Epithelial cell of prostate (primary cell): ENCODE data around the gene ABTB2.

Experiments used
- DNase-seq: peaks from one replicate; pipeline ENCODE4 v3.0.0-alpha.2; 2011; ENCODE audit warnings: low read depth, low spot score
- H3K27ac ChIP-seq: fragments of 450-650 bp; 2 replicates; pipeline ENCODE4 v1.5.1; 2017; ENCODE audit warnings: mild to moderate bottlenecking

Gene ABTB2

DNA sequence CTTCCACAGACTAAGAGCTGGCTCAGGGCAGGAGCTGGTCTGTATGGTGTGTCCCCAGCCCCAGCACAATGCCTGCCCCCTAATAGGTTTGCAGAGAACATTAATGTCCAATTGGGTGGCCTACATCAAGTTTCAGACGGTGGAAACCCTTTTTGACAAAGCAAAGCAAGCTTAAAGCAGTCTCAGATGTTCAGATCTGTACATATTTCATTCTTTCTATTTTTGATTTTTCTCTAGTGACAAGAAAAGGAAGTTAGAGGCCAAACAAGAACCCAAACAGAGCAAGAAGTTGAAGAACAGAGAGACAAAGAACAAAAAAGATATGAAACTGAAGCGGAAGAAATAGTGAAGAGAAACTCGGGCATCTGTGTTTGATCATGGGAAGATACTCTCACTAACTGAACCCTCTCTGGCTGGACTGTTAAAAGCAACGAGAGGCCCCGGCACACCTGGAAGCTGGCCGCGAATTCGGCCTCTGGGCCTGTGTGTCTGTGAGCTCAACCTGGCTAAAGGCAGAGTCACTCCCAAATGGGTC, 211.9 kb downstream of the ABTB2 start:
- no peak for DNase-seq
- no peak overlapping the region for H3K27ac ChIP-seq

DNA sequence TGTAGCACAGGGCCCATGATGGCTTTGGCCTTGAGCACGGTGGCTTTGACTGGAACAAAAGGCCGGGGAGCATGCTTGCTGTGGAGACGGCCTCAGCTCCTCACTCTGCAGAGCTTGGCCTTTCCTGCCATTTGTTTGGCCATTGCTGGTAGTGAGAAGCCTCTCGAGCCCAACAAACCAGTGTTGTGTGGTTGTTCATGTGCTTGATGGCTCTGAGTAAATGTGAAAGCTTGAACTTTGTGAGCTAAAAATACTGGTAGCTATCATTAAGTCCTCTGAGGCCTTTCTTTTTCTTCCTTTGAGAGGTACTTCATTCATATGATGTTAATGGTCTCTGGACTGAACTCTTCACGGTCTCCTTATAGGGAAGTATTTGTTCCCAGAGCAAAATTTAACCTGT, 212.7 kb downstream of the ABTB2 start:
- H3K27ac ChIP-seq, result no peak overlapping the region
- DNase-seq, result no peak

DNA sequence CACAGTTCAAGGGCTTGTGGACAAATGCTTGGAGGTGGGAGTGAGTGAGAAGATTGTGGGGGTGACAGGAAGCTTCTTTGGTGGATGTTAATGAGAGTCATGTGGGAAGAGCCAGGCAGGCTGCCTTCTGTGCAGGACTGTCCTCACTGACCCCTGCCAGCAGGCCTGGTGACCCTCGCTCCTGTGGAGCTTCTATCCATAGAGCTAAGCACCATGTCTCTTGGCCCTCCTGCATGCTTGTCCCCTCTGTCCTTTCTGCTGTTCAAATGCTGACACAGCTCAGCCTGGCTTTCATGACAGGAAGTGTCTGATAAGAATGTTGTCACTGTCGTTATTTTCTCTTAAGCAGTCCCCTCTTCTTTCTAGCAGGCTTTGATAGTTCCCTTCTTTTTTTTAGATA, 214.8 kb downstream of the ABTB2 start:
- H3K27ac ChIP-seq, result no peak overlapping the region
- no peak for DNase-seq

DNA sequence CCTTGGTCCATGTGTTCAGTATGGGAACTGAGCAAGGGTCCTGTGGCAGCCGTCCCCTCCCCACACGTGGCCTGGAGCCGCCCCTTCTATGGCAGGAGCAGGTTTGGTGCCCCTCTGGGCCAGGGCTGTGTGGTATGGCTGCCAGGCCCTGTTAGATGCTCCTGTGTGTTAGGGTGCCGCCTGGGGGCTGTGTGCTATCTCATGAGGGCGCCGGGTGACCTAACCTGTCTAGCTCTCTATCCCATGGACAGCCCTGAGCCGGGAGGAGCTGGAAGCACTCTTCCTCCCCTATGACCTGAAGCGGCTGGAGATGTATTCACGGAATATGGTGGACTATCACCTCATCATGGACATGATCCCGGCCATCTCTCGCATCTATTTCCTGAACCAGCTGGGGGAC, 217.7 kb downstream of the ABTB2 start:
- no peak overlapping the region for H3K27ac ChIP-seq
- DNase-seq, result no peak

DNA sequence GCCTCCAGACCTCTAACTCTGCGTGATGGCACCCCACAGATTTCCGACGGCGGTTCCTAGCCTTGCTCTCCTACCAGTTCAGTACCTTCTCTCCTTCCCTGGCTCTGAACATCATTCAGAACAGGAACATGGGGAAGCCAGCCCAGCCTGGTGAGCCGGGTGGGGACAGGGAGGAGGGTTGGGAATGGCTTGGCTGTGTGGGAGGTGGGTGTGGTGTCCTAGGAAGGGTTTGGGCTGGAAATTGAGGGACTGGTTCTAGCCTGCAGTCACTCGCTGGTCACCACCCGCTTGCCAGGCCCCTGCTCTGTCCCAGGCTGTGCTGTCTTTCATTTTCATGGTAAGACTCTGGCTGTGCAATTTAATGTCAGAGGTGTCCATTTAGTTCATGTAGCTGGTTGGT, 218.5 kb downstream of the ABTB2 start:
- no peak for DNase-seq
- no peak overlapping the region for H3K27ac ChIP-seq

DNA sequence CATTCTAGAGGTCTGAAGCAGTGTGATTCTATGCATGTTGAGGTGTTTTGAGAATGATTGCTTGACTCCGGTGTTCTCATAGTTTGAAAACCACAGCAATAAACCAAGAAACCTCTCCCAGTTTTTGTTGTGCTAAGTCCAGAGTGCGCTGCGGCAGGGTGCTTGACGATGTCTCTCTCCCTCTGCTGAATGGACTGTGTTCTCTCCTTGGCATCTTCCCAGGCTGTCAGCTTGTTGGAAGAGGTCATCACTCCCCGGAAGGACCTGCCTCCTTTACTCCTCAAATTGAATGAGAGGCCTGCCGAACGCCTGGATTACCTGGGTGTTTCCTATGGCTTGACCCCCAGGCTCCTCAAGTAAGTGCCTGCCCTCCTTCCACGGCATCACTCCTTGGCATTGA, 221.4 kb downstream of the ABTB2 start:
- H3K27ac ChIP-seq, result no peak overlapping the region
- DNase-seq, result no peak

DNA sequence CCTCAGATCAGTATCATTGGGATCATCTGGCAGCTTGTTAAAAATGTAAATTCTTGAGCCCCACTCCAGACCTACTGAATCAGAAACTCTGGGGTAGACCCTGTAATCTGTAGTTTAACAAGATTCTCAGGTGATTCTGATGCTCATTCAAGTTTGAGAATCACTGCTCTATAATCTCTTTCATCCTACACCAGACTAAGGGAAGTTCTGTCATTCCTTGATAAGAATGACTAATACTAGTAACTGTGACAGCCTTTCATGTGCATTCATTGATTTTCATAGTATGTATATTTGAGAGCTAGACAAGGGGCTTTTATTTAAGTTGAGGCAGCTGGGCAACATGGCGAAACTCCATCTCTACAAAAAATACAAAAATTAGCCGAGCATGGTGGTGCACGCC, 222.4 kb downstream of the ABTB2 start:
- DNase-seq, result no peak
- no peak overlapping the region for H3K27ac ChIP-seq

DNA sequence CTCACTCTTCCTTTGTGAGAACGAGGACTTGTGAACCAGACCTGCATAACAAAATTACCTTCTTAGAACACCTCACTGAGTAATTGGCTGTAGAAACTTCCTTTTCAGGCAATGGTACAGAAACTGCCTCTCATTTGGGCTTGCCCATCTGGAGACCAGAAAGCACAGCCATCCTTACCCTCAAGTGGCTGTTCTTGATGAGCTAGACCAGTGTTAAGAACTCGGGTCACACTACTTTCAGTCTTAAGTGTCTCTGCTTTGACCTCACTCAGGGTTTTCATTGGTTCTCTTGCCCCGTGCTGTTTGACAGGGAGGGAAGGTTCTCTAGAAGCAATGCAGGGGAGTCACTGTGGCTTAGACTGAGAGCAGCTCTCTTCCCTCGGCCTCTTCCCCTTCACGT, 223.0 kb downstream of the ABTB2 start:
- no peak for DNase-seq
- no peak overlapping the region for H3K27ac ChIP-seq

DNA sequence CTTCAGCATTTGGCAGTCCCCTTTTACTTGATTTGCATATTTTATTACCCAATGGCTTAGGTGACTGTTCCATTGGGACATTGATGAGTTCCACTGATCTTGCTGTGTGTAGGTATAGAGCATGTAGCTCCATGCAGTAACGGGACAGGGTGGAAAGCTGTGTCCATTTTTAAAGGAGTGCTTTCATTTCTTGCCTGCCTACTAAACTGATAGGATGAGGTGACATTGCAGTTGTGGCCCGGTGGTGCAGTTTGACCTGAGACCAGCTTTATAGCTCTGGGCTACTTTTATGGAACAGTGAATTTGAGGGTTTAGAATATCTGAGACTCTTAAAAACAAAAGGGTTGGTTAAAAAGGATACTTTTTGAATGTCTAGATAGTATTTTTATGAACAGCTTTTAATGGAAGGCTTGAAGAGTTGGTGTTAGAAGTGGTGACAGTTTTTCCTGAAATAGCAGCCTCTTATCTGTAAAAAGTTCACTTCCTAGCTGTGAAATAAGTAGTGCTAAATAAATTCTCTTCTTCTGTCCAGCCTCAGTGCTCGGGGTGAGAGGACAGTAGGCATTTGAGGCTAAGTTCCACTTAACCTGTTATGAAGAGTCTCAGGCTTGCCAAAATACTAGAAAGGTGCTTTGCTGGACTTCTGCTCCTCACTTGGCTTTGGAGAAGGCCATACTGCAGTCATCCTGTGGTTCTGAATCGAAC, 225.4 kb downstream of the ABTB2 start:
- H3K27ac ChIP-seq, result no peak overlapping the region
- no peak for DNase-seq

DNA sequence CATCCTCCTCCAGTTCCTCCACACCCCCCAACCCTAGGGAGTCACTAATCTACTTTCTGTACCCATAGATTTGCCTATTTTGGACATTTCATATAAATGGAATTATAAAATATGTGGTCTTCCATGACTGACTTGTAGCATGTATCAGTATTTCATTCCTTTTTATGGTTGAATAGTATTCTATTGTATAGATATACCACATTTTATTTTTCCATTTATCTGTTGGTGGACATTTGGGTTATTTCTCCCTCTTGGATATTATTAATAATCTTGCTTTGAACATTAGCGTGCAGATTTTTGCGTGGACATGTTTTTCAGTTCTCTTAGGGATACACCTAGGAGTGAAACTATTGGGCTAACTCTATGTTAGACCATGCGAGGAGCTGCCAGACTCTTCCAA, 229.0 kb downstream of the ABTB2 start:
- DNase-seq, result no peak
- H3K27ac ChIP-seq, result no peak overlapping the region

DNA sequence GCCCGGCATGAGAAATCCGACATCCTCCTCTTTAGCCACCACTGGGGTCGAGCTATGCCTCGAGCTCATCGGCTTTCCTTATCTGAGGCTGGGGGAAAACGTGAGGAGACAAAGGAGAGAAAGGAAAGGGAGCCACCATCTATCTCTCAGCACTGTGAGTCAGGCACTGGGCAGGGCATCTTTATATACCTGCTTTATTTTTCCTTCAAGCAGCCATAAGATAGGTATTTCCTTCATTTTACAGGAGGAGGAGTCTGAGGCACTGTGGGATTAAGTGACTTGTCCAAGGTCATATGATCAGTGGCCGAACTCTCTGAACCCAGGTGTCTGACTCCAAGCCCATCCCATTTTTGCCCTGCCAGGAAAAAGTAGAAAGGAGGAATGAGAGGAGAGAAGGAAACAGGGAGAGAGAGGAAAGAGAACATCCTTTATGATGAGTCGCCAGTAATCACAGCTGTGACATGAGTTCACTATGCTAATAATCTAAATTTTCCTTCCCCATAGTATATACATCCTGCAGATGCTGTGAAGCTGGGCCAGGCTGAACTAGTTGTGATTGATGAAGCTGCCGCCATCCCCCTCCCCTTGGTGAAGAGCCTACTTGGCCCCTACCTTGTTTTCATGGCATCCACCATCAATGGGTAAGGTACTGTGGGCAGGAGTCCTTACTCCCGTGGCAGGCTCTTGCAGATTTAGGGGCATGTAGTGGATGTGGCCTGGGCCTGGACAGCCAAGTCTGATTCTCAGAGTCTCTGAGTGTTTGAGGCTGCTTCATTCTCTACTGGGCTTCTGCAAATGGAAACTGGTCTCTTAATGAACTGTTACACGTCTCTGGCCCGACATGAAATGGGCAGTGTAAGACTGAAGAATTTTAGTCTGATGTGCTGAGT, 230.6 kb downstream of the ABTB2 start:
- H3K27ac ChIP-seq, result peak overlapping the region; percentile 49
- no peak for DNase-seq

DNA sequence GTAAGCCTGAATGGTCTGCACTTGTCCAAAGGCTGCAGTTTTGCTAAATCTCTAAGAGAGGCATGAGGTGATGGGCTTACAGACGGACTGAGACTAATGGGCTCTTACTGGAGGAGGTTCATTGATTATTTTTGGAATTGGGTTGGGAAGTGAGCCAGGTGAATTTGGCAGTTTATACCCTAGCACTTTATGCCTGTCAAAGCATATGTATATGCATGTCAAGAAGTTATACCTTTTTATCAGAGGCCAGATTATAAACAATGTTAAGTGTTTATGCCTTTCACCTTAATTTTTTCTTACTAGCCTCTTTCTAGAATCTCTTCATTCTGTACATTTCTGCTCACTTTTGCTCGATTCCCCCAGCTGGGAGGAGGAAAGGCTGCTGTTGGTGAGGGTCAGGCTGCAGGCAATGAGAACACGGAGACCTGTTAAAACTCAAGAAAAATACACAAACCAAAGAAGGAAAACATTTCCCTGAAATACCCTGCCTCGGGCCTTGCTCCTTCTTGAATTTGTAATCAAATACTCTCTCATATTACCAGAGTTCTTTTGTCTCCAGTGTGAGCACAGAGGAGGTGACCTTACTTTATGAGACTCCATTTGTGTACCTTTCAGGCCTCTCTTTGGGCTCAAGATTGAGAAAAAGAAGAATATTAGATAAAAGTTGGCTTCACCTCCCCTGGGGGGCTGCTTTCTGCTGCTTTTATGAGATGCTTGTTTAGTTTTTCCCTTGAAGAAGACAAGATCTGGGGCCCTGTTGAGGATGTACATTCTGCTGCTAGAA, 232.7 kb downstream of the ABTB2 start:
- no peak for DNase-seq

DNA sequence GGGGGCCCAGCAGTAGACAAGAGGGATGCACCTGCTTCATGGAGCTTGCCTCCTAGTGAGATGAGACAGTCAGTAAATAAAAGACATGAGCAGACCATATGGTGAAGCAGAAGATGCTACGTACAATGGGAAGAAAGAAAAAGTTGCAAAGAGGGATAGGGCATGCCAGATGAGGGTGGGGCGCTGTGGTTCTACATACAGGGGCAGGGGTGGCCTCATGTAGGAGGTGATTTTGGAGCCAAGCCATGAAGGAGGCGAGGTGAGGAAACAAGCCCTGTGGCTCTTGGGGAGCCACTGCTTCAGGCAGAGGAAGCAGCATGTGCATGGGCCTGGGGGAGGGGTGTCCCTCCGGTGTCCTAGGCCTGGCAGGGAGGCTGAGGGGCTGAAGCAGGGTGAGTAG, 237.2 kb downstream of the ABTB2 start:
- no peak overlapping the region for H3K27ac ChIP-seq
- no peak for DNase-seq

More for the DNA sequence above, 232.7 kb downstream of the ABTB2 start:
- no peak overlapping the region for H3K27ac ChIP-seq

DNA sequence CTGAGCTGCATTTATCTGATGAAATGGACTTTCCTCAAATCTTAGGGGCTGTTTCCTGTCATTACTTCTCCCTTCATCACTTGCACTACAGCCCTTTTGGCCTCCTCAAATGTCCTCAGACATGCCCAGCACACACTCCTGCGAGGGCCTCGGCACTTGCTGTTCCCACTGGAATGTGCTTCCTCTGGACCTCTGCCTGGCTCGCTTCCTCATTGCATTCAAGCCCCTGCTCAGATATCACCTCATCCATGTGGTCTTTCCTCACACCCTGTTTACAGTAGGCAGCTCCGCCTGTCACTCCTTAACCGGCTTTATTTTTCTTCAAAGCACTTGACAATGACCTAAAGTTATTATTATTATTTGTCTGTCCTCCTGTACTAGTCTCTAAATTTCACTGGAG, 243.3 kb downstream of the ABTB2 start:
- H3K27ac ChIP-seq, result no peak overlapping the region
- DNase-seq, result no peak

DNA sequence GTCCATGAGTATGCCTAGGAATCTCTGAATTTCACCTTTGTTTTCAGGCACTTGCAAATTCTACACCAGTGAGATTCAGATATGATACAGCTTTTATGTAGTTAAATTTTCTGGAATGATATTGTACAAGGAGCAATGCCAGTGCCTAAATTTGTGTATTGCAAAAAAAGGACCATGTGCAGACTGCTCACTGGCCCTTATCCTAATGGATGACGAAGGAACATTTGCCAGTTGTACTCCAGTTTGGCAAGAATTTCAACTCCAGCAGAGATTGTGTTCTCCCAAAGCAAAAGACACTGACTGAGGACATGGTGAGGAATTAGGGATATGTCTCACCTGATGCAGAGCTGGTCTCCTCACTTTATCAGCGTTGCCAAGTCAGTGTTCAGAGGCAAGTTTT, 243.8 kb downstream of the ABTB2 start:
- no peak for DNase-seq
- H3K27ac ChIP-seq, result no peak overlapping the region

DNA sequence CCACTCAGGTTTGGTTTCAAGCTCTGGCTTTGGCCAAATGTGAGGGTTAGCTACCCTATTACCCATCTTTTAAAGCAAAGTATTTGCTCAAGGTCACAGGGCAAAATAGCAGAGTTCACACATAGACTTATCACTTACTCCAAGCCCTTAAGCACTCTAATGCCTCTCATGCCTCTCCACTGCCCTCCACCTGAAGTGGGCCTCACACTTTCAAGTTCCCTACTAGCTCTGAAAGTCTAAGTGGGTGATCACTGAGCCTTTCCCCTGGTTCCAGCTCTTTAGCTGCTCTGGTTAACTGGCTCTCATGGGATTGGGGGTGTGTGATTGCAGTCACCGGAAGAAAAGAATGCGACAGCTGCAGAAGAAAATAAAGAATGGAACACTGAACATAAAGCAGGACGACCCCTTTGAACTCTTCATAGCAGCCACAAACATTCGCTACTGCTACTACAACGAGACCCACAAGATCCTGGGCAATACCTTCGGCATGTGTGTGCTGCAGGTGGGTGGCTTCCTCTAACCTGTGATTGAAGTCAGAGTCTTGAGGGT, 246.0 kb downstream of the ABTB2 start:
- H3K27ac ChIP-seq, result no peak overlapping the region

DNA sequence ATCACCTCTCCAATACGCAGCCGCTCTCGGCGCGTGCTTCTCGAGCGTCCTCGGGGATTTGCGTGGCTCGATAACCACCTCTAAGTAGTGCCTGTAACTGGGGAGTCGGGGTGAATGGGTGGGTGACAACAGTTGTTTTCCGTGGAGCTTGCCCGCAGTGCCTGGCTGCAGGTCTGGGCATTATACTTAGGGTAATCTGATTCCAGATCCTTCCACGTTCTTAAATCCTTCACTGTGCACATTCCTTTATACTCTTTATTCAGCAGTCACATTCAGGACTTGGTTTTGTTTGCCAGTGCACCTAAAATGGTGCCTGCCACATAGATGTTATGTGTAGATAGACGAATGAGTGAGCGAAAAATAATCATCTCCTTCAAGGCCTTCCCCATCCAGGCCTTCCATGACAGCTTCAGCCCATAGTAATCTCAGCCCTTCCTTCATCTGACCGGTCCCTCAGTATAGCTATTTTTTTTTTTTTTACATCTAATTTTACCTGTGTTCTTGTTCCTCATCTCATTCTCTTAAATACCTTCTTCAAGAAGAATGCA, 251.8 kb downstream of the ABTB2 start:
- no peak for DNase-seq
- peak overlapping the region; percentile 86 for H3K27ac ChIP-seq

More for the DNA sequence above, 246.0 kb downstream of the ABTB2 start:
- DNase-seq, result no peak

DNA sequence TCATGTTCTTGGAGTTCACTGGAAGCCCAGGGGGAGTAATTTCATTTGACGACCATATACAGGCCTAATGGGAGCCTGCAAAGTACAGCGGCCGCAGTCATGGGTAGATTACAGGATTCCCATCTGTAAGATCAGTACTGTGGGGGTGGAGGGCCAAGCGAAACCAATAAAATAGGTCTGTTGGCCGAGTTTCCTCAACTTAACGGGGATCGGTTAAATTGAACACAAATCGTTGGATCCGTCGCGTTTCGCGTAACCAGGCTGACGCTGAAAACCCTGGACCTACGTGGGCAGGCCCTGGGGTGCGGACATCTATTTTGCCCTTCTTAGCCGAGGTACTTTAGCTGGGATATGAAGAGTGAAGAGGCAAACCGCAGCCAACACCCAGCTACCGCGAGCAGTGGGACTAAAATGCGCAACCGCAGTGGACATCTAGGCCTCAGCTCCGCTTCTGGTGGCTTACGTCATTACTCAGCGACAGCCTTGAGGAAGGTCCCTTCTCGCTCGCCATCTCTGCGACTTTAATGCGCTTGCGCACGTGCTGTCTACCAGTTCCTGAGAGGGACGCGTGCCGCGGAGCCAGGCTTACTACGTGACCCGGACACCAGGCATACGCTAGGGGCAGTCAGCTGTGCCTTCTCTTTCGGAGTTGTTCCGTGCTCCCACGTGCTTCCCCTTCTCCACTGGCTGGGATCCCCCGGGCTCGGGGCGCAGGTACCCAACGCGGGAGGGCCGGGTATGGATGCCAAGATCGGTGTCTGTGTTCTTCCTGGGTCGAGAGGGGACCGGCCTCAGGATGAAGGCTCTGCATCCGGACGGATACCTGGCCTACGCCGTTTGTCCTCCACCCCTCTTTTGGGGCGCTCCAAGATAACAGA, 252.5 kb downstream of the ABTB2 start, which contains the start of gene NAT10:
NAT10 (plus strand) TSS at position 551 of the 878 bp plus-strand sequence. CDS start 2,597 bp downstream, outside the sequence.
- peak within 1 kb of the TSS; percentile 86 for H3K27ac ChIP-seq

DNA sequence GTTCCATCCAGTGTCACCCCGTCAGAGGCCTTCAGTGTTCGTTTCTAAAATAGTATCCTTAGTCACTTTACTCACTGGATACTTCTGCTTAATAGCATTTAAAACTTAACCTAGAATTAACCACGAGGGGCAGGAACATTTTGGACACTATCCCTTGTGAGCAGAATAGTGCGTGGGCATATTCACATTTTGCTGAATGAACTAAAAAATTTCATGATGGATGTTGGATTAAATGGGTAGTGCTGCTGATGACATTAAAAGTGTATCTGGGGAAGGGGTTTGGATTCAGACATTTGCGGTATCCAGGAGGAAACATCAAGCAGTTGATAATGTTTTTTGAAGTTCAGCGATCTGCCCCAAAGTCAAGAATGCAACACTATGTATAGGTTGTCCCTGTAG, 253.1 kb downstream of the ABTB2 start:
- DNase-seq, result no peak
- H3K27ac ChIP-seq, result peak overlapping the region; percentile 86

More for the DNA sequence above, 252.5 kb downstream of the ABTB2 start, which contains the start of gene NAT10:
- DNase-seq, result peak; percentile 96
